Anterior cingulate cortex (tissue), 58 donors: ENCODE results near the gene PGA5.
"Not testable (repeated sequence)": the region's sequence is repeated elsewhere in the genome, so short reads cannot be mapped to it uniquely, and the experiment has no call there.

ENCODE experiments used
- DNase-seq, 58 donors: peaks; one replicate each; lab custom pipeline; 2025; lab: John Stamatoyannopoulos, UW

PGA5 gene

DNA sequence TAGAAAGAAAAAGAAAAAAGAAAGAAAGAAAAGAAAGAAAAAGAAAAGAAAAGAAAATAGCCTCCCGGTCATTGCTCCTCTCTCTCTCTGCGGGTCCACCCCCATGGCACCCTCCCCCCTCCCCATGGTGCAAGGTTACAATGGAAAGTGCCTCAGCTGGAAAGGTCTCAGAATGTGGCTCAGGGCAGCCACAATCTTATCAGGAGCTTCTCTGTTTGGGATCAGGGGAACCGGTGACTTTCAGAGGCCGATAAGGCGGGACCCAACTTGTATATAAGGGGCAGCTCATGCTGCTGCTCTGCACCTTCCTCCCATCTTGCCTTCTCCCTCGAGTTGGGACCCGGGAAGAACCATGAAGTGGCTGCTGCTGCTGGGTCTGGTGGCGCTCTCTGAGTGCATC, at the start of gene PGA5:
PGA5 (plus strand) TSS at position 301 of the 400 bp plus-strand sequence; CDS start at position 353, 52 bp downstream.
- DNase-seq: not testable (repeated sequence)

DNA sequence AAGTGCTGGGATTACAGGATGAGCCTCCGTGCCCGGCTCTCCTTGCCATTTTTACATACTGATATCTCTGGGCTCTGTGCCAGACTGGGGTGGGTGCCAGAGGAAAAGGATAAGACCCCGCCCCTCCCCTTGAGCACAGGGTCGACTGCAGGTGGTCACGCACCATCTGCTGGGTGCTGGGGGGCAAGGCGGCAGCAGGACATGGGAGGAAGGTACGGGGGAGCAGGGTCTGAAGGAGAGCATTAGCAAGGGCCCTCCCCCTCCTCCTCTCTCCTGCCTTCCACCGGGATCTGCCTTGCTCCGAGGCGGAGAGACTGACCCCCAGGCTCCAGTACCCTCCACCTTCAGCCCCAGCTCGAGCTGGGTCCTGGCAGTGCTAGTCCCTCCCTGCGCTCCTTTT, 47.4 kb upstream of the PGA5 start:
- no peak for DNase-seq

DNA sequence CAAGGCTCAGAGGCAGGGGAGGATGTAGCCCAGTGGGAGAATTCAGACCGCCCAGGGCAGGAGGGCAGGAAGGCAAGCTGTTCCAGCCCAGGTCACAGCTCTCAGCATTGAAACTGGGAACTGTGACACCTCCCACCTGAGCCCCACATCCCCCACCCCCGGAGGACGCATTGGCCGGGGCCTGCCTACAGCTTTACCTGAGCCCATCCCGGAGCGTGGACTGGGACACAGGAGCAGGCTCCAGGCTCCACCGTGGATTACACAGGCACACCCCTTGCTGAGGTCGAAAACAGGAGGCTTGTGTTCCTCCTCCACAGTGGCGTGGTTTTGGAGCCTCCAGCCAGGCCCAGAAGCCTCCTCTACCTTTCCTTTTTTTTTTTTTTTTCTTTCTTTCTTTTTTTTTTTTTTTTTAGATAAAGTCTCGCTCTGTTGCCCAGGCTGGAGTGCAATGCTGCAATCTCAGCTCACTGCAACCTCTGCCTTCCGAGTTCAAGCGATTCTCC, 46.8 kb upstream of the PGA5 start:
- no peak for DNase-seq

DNA sequence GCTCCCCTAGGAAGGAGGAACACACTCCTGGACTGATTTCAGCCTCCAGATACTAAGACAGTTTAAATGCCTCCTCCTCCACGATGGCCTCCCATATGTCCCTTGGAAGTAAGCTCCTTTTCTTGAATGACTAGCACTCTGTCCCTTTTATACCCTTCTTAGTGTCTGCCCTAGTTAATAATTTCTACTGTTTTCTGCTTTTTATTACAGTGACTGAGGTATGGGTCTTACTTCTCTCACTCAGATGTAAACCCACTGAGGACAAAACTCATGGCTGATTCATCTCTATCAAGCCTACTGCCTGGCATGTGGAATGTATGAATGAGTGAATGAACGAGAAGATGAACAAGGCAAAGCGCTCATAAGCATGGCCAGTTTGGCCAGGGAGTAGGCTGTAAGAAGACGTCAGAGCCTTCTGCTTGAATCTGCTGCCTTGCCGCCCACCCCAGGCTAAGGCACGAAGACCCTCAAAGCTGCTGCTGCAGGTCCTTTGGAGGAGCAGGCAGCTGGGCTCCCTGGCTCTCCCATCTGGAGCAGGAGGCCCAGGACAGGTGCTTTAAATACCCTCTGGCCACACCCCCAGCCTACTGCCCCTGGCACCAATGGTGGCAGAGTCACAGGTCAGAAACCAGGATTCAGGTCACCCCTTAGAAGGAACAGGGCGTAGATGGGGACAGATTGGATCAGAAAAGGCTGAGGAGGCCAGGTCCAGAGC, 45.8 kb upstream of the PGA5 start:
- DNase-seq: no peak

DNA sequence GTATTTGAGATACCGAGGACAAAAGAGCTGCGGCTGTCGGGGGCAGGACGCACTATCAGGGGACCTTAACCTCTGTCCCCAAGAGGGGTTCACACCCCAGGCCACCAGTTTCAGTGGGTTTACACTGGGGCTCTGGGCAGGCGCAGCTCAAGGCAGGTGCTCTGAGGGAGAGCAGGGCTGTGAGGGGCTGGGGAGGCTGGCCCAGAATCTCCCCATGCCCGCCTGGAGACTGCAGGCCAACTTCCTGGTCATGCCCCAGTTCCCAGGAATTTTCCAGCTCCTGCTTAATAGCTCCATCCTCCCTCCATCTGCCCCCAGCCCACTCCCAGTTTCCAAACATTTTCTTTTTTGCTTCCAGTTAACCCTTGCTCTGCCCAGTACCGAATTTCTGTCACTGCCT, 45.3 kb upstream of the PGA5 start:
- DNase-seq: no peak

DNA sequence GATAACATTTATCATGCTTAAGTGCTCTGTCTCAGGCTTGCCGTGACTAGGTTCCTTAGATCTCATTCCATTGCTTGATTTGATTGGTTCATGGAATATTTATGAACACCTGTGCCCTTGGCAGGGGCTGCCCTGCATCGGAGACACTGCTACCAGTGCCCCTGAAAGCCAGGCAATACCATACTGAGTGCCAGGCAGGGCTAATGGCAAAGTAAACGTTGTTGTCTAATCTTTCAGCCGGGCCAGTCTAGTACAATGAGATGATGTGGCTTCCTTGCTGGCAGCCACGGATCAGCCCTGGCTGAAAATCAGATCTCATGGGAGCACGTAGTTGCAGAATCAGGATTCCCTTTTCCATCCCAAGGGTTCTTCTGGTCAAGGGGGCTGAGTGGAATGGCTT, 42.6 kb upstream of the PGA5 start:
- DNase-seq: no peak

DNA sequence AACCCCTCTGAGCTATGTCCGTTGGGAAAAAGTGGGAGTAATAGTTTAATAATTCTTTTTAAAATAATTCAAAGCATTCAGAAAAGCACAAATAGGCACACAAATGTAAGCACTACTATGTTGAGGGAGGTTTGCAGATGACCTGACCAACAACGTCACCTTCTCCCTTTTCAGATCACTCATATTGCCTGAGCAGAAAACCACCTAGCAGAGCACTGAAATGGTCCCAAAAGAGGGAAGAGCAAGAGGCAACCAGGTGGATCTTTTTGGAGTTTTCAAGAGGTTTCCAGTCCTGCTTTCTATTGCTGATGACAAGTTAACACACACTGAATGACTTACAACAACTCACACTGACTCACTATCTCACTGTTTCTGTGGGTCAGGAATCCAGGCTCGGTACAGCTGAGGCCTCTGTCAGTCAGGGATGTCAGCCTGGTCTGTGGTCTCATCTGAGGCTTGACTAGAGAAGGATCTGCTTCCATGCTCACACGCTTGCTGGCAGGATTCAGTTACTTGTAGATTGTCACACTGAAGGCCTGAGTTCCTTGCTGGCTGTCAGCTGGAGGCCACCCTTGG, 41.9 kb upstream of the PGA5 start:
- no peak for DNase-seq

DNA sequence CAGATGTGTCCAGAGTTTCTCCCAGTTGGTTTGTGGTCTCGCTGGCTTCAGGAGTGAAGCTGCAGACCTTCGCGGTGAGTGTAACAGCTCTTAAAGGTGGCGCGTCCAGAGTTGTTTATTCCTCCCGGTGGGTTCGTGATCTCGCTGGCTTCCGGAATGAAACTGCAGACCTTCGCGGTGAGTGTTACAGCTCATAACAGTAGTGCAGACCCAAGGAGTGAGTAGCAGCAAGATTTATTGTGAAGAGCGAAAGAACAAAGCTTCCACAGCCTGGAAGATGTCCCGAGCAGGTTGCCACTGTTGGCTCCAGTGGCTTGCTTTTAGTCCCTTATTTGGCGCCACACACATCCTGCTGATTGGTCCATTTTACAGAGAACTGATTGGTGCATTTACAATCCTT, 39.5 kb upstream of the PGA5 start:
- no peak for DNase-seq

DNA sequence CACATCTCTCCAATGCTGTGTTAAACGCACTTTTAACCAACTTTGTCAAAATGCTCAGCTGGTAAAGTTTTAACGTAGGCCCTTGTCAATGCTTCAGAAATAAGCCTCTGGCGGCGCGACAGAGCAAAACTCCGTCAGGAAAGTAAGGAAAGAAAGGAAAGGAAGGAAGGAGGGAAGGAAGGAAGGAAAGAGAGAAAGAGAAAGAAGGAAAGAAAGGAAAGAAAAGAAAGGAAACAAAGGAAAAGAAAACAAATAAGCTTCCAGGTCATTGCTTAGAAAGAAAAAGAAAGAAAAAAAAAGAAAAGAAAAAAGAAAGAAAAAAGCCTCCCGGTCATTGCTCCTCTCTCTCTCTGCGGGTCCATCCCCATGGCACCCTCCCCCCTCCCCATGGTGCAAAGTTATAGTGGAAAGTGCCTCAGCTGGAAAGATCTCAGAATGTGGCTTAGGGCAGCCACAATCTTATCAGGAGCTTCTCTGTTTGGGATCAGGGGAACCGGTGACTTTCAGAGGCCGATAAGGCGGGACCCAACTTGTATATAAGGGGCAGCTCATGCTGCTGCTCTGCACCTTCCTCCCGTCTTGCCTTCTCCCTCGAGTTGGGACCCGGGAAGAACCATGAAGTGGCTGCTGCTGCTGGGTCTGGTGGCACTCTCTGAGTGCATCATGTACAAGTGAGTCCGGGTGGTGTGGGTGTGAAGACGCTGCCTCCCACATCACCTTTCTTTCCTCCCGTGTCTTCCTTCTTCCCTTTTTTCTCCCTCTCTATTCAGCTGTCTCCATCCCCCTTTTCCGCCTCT, 37.8 kb upstream of the PGA5 start, which contains the start of gene PGA3:
PGA3 (plus strand) TSS at position 566 of the 797 bp plus-strand sequence; CDS start at position 616, 50 bp downstream.
- not testable (repeated sequence) for DNase-seq

DNA sequence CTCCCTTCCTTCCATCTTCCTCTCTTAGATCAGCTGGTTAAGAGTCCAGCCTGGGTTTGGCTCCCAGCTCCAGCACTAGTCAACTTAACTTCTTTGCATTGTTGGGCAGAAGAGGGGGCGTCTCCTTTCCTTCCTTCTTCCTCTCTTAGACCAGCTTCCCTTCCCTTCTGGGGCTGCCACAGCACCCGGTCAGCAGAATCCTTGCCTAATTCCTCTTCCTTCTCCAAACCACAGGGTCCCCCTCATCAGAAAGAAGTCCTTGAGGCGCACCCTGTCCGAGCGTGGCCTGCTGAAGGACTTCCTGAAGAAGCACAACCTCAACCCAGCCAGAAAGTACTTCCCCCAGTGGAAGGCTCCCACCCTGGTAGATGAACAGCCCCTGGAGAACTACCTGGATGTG, 37.1 kb upstream of the PGA5 start:
- not testable (repeated sequence) for DNase-seq

DNA sequence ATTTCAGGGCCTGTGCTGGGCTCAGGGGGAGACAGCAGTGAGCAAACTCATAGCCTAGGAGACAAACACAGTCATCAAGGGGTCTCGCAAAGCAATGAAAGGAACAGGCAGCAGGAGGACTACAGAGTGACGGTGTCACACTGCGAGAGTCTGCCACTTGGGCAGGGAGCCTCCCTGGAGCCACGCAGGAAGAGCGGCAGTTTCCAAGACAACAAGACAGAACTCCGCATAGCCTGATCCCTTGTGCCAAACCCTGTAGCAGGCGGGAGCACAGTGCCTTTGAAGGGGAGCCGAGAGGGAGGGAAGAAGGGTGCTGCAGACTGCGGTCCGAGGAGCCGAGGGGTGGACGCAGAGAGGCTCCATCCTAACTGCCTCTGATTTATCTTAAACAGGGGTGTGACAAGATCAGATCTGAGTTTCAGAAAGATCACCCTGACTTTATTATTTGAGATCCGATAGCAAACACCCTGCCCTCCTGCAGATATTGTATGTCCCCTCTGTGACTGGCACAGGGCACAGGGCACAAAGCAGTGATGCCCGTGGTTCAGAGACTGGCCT, 36.4 kb upstream of the PGA5 start:
- peak in 4 of 58 donors; percentile 1 to 7 (median 4) for DNase-seq

DNA sequence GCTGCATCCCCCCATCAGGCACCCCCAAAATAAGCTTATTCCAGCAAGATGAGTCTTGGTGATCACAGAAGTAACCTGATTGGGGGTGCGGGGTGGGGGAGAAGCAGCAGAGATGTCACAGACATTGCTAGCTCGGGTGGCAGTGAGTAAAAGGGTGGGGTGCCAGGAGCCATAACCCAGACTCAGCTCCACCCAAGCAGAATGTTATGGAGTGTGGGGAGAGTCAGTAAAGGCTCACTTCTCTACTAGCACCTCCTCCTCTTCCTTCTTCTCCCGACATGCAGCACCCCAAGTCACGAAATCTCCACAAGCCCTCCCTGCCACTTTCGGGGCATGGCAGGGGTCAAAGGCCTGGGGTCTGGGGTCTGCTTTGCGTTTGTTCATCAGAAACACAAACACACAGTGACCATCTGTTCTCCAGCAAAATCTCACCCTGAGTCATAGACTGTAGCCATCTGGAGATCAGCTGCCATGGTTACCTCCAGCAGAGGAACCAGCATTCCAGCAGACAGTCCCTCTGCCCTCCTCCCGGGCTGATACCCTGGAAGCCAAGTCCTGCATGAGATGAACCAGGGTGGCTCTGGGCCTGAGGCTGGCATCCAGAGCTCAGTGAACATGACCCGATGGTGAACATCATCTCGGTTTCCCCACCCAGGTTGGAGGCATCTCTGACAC, 33.2 kb upstream of the PGA5 start:
- DNase-seq: not testable (repeated sequence)

DNA sequence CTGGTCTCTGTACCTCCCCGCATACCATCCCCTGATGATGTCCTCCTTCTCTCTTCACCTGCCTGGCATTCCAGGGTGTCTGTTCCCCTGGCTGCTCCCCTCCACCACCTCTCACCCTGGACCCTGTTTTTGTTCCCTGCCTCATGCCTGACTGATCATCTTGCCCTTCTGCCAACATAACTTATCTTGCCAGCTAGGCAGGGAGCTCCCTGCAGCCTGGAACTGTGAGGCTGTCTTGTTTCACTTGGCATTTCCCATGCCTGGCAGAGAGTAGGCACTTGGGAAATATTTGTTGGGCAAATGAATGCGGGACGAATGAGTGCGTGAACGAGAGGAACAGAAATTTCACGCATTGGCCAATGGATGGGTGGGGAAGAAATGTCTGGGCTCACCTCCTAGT, 30.3 kb upstream of the PGA5 start:
- DNase-seq: not testable (repeated sequence)

DNA sequence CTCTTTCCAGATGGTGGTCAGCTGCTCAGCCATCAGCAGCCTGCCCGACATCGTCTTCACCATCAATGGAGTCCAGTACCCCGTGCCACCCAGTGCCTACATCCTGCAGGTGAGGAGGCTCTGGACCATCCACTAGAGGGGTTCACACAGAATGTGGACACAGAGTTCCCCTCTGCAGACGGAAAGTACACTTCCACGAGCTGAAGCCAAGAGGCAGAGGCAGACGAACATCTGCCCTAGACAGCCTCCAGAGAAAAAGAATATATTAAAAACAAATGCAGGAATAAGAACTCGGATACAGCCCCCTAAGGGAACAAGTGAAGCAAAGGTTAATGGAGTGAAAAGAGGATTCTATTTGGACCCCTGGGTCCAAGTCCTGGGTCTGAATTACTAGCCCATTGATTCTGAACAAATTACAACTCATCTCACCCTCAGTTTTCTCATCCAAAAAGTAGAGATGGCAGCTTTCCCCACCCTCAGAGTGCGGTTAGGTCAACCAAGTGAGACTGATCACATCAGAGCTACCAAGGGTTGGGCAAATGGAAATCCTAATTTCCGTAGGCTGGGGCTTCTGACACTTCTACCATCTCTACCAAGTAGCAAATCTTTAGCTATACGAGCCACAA, 29.5 kb upstream of the PGA5 start:
- DNase-seq: not testable (repeated sequence)

DNA sequence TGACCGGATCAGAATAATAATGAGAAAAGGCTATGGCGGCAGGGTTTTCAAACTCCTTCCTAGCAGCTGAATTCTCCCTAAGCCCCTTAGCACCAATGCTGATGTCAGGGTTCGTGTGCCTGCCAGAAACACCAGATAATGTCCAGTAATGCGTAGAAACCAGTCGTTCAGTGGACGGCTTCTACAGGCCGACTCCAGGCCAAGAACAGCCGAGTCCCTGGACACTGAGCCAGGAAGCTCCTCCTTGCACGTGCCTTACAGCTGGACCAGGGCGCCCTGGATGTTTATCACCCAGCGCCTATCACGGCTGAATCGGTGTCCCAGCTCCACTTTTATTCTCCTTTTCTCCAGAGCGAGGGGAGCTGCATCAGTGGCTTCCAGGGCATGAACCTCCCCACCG, 28.8 kb upstream of the PGA5 start:
- not testable (repeated sequence) for DNase-seq

DNA sequence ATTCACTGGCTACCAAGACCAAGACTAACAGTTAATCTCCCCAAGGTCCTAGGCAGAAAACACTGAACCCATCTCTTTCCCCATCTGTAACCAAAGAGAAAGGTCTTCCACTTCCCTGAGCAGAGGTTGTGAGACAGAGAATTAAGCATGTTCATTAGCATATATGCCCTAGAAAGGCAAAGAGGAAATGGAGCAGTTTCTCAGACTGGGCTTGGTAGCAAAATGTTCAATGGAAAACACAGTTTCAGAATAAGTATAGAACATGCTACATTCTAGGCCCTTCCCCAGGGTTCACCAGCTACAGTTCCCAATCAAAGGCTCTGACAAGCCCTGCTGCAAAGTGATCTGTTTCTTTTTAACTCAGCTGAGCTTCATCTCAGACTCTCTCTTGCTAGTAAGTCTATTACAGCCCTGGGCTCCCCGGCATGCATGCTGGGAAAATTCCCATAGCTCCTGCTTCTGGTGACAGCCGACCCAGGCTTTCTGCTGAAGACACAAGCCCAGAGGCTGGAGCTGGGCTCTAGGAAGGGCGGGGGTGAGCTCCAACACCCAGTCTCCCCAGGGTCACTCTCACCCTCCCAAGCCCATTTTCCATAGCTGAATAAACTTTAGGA, 27.2 kb upstream of the PGA5 start:
- not testable (repeated sequence) for DNase-seq

DNA sequence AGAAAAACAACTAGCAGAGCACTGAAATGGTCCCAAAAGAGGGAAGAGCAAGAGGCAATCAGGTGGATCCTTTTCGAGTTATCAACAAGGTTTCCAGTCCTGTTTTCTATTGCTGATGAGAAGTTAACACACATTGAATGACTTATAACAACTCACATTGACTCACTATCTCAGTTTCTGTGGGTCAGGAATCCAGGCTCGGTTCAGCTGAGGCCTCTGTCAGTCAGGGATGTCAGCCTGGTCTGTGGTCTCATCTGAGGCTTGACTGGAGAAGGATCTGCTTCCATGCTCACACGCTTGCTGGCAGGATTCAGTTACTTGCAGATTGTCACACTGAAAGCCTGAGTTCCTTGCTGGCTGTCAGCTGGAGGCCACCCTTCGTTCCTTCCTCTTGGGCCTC, 22.7 kb upstream of the PGA5 start:
- not testable (repeated sequence) for DNase-seq

DNA sequence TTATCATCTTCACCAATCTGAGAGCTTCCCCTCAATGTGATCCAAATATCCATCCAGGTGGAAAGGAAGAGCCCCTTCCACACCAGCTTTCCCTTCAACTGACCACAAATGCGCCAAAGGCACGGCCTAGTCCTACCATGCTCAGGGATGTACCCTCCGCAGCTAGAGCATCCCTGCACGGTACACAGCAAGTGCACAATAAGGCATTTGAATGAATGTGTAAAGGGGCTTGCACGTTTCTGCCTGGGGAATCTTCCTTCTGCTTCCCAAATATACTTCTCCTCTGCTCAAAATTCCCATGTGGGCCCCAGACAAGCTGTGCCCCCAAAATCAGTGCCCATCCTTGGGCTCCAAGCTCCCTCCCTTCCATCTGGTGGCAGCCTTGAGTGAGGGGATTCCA, 22.0 kb upstream of the PGA5 start:
- DNase-seq: not testable (repeated sequence)

DNA sequence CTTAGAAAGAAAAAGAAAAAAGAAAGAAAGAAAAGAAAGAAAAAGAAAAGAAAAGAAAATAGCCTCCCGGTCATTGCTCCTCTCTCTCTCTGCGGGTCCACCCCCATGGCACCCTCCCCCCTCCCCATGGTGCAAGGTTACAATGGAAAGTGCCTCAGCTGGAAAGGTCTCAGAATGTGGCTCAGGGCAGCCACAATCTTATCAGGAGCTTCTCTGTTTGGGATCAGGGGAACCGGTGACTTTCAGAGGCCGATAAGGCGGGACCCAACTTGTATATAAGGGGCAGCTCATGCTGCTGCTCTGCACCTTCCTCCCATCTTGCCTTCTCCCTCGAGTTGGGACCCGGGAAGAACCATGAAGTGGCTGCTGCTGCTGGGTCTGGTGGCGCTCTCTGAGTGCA, 18.9 kb upstream of the PGA5 start, which contains the start of gene PGA4:
PGA4 (plus strand) TSS at position 301 of the 400 bp plus-strand sequence; CDS start at position 355, 54 bp downstream.
- DNase-seq: not testable (repeated sequence)
